Activated CD4-positive, CD25-positive, alpha-beta regulatory T cell (primary cell): ENCODE measurements around the gene TEX10.
"Not testable (repeated sequence)": the region's sequence is repeated elsewhere in the genome, so short reads cannot be mapped to it uniquely, and the experiment has no call there.

ENCODE experiments used
- DNase-seq, 4 experiments: peaks; one replicate each; lab custom pipeline; 2025; lab: John Stamatoyannopoulos, UW

The TEX10 gene

GRCh38 chr9:100346836-100347235 lies 5.9 kb downstream of the TEX10 start:
- DNase-seq, result no peak

- DNase-seq, result no peak
These were observed 10.9 kb downstream of the TEX10 start for GRCh38 chr9:100341889-100342288.

GRCh38 chr9:100340224-100340623 lies 12.5 kb downstream of the TEX10 start:
- no peak for DNase-seq

GRCh38 chr9:100338736-100339135 lies 14.0 kb downstream of the TEX10 start:
- DNase-seq, result not testable (repeated sequence)

GRCh38 chr9:100324594-100325200 lies 28.0 kb downstream of the TEX10 start:
- DNase-seq, result no peak

- DNase-seq, result no peak
These were observed 29.7 kb downstream of the TEX10 start for GRCh38 chr9:100322954-100323536.

GRCh38 chr9:100317706-100318105 lies 35.0 kb downstream of the TEX10 start:
- DNase-seq, result no peak

- DNase-seq, result no peak
These were observed 37.2 kb downstream of the TEX10 start for GRCh38 chr9:100315561-100315960.

GRCh38 chr9:100309992-100310391 lies 42.8 kb downstream of the TEX10 start:
- no peak for DNase-seq

GRCh38 chr9:100308965-100309564 lies 43.7 kb downstream of the TEX10 start:
- DNase-seq, result no peak

- no peak for DNase-seq
These were observed 45.7 kb downstream of the TEX10 start for GRCh38 chr9:100307080-100307479.

- DNase-seq, result no peak
These were observed 46.5 kb downstream of the TEX10 start for GRCh38 chr9:100306283-100306682.

GRCh38 chr9:100303747-100304146 lies 49.0 kb downstream of the TEX10 start:
- no peak for DNase-seq

- no peak for DNase-seq
These were observed 54.4 kb downstream of the TEX10 start for GRCh38 chr9:100298378-100298777.

- DNase-seq, result no peak
These were observed 56.3 kb downstream of the TEX10 start for GRCh38 chr9:100296407-100296806.

- no peak for DNase-seq
These were observed 57.5 kb downstream of the TEX10 start for GRCh38 chr9:100295240-100295639.

- DNase-seq, result no peak
These were observed 57.9 kb downstream of the TEX10 start for GRCh38 chr9:100294806-100295205.

GRCh38 chr9:100294341-100294740 lies 58.4 kb downstream of the TEX10 start:
- DNase-seq, result no peak

- no peak for DNase-seq
These were observed 60.3 kb downstream of the TEX10 start for GRCh38 chr9:100292414-100292813.

GRCh38 chr9:100290714-100291113 lies 62.0 kb downstream of the TEX10 start:
- no peak for DNase-seq

GRCh38 chr9:100287186-100287585 lies 65.6 kb downstream of the TEX10 start:
- DNase-seq, result no peak

- DNase-seq, result no peak
These were observed 66.5 kb downstream of the TEX10 start for GRCh38 chr9:100286257-100286656.

- no peak for DNase-seq
These were observed 67.1 kb downstream of the TEX10 start for GRCh38 chr9:100285601-100286000.

- DNase-seq, result no peak
These were observed 67.7 kb downstream of the TEX10 start for GRCh38 chr9:100285080-100285479.
